SJSA1 (cell line): ENCODE measurements around the gene RPRD1A. TPM values are rescaled to one million over a fixed set of nuclear protein-coding genes. Genes with fewer than 3 reads are reported as not detected.
"Not testable (repeated sequence)": the region's sequence is repeated elsewhere in the genome, so short reads cannot be mapped to it uniquely, and the experiment has no call there.

ENCODE experiments used
- DNase-seq, 2 experiments: peaks; one replicate each; pipeline ENCODE4 v3.0.0-alpha.2; 2015 to 2020; ENCODE audit warnings: low spot score in 2 of 2, low read depth in 1 of 2
- H3K27ac ChIP-seq: fragments of 250-450 bp; sonication (Bioruptor Pico); 2 replicates; pipeline ENCODE4 v1.5.1; 2020; ENCODE audit warnings: mild to moderate bottlenecking, moderate library complexity
- H3K27me3 ChIP-seq: fragments of 250-450 bp; sonication (Bioruptor Pico); replicated peaks from 2 replicates; pipeline ENCODE4 v1.5.1; 2020; ENCODE audit warnings: mild to moderate bottlenecking, moderate library complexity
- H3K36me3 ChIP-seq: fragments of 250-450 bp; sonication (Bioruptor Pico); 2 replicates; pipeline ENCODE4 v1.5.1; 2020; ENCODE audit warnings: mild to moderate bottlenecking
- H3K4me1 ChIP-seq: fragments of 250-450 bp; sonication (Bioruptor Pico); replicated peaks from 2 replicates; pipeline ENCODE4 v1.6.1; 2021; ENCODE audit warnings: mild to moderate bottlenecking
- H3K4me3 ChIP-seq: fragments of 250-450 bp; sonication (Bioruptor Pico); 2 replicates; pipeline ENCODE4 v1.5.1; 2020; ENCODE audit warnings: mild to moderate bottlenecking
- H3K9me3 ChIP-seq: fragments of 250-450 bp; sonication (Bioruptor Pico); replicated peaks from 2 replicates; pipeline ENCODE4 v1.5.1; 2020; ENCODE audit warnings: mild to moderate bottlenecking
- total RNA-seq: library from RNA; depleted of rRNA; stranded (reverse); fragments of >200 nt; shearing (Covaris generic); gene quantifications from 2 replicates; pipeline ENCODE4 v1.2.3, GENCODE V29; 2014

The RPRD1A gene
- total RNA-seq, 1 experiment from 2014 or later: 36.6 TPM

DNA sequence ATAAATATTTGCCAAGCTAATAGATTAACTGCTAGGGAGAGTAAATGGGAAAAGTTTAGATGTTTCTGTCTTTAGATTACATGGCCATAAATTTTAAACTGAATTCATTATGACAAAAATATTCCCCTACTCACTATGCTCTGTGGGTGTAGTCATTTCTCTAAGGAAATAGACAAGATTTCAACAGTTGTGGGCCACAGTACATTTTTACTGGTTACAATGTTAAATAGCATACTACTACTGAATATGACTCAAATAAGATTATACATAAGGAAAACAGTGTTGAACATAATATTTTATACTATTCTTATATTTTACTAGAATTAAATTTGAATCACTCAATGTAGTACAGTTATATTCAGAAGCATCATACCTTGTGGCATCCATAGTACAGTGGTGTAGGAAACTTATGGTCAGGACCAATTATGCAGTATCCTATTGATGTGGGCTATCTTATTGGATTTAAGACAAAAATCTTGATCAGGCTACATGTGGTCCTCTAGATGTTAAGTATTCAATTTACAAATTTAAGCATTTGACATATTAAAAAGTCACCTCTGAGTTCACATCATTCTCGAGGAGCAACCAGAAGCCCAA lies 33.0 kb downstream of the RPRD1A start:
- Histone ChIP-seq H3K4me1 (no peaks in the 10 kb centered on the region), H3K27ac (no peak overlapping the region), H3K27me3 (no peaks in the 10 kb centered on the region), H3K9me3 (peaks cover 6% of the 10 kb centered on the region), H3K36me3 (peaks cover 28% of the 10 kb centered on the region), H3K4me3 (no peak overlapping the region)
- no peak for DNase-seq

DNA sequence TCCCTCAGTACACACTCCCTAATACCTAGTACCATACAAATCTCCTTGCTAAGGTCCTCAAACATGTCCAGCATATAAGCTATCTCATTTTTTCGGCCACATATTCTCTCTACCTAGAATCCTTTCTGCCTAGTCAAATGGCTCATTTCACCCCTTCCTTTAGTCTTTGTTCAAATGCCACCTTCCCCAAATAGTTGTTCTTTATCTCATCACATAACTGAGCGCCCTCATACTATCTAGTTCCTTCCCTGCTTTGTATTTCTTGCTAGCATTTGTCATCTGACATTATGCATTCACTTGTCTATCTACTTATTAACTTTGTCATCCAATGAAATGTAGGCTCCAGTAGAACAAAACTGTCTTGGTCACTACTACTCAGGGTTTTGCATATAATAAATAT lies 35.5 kb downstream of the RPRD1A start:
- Histone ChIP-seq H3K27ac (no peak overlapping the region), H3K27me3 (no peaks in the 10 kb centered on the region), H3K4me1 (no peaks in the 10 kb centered on the region), H3K4me3 (no peak overlapping the region), H3K36me3 (peaks cover 24% of the 10 kb centered on the region), H3K9me3 (no peaks in the 10 kb centered on the region)
- no peak for DNase-seq

DNA sequence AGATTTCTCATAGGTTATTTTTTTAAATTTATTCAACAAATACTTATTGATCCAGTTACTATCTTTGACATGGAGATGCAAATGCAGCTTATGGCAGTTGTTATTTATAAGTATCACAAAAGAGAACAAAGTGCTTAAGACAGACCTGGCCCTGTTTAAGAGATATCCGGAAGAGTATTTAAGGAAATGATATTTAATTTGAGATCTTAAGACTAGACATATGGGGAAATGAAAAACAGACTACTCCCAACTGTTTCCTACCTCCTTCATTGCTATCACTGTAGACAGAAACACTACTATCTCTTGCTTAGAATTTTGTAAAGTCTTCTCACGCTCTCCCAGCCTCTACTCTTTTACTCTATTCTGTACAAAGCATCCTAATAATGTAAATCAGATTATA lies 36.0 kb downstream of the RPRD1A start:
- Histone ChIP-seq H3K4me3 (no peak overlapping the region), H3K27ac (no peak overlapping the region), H3K4me1 (no peaks in the 10 kb centered on the region), H3K9me3 (no peaks in the 10 kb centered on the region), H3K27me3 (no peaks in the 10 kb centered on the region), H3K36me3 (peaks cover 29% of the 10 kb centered on the region)
- no peak for DNase-seq

DNA sequence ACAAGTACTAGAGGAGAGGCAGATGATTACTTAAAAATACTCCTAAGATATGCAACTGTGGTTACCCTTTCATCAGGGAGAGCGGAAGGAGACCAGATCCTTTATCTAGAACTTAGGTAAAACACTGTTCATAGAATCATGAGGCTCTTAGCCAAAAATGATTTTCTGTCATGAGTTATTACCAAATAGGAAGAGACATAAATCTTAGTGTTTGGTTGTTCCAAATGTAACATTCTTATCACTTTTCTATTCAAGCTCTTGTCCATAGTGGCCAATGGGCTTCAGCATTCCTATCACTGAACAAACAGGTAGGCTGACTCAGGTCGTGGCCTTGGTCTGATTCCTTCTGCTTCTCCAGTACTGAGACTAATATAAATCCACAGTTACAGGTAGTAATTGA lies 38.5 kb downstream of the RPRD1A start:
- H3K4me3 ChIP-seq: no peak overlapping the region
- no peak for DNase-seq
- no peaks in the 10 kb centered on the region for H3K4me1 ChIP-seq
- no peak overlapping the region for H3K27ac ChIP-seq
- peaks cover 43% of the 10 kb centered on the region for H3K36me3 ChIP-seq
- no peaks in the 10 kb centered on the region for H3K27me3 ChIP-seq
- no peaks in the 10 kb centered on the region for H3K9me3 ChIP-seq

DNA sequence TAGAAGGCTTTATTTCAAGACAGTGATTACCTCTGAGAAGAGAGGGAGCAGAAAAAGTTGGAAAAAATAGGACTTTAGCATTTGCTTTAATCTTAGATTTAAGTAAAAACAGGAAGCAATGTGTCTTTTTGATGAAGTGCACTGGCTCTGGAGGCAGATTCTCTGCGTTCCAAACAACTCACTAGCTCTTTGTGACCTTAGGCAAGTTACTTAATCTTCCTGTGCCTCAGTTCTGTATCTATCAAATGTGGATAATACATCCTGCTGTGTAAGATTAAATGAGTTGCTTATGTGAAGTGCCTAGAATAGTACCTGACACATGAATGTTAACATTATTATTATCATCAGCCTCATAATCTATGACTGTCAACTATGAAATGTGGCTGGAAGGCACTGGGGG lies 42.3 kb downstream of the RPRD1A start:
- Histone ChIP-seq H3K27me3 (no peaks in the 10 kb centered on the region), H3K4me3 (no peak overlapping the region), H3K9me3 (no peaks in the 10 kb centered on the region), H3K4me1 (no peaks in the 10 kb centered on the region), H3K36me3 (peaks cover 31% of the 10 kb centered on the region), H3K27ac (no peak overlapping the region)
- no peak for DNase-seq

DNA sequence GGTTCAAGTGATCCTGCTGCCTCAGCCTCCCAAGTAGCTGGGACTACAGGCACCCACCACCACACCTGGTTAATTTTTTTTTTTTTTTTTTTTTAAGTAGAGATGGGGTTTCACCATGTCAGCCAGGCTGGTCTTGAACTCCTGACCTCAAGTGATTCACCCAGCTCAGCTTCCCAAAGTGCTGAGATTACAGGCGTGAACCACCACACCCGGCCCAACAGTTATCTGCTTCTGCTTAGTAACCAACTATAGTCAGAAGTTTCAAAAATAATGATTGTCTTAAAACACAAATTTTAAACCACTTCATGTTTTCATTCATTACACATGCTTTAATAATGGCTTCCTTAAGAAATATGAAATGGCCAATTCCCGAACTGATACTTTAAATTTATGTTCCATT lies 43.1 kb downstream of the RPRD1A start:
- not testable (repeated sequence) for H3K27ac ChIP-seq, H3K9me3 ChIP-seq, H3K4me1 ChIP-seq, H3K4me3 ChIP-seq, H3K27me3 ChIP-seq, DNase-seq
- H3K36me3 ChIP-seq: peaks cover 29% of the 10 kb centered on the region

DNA sequence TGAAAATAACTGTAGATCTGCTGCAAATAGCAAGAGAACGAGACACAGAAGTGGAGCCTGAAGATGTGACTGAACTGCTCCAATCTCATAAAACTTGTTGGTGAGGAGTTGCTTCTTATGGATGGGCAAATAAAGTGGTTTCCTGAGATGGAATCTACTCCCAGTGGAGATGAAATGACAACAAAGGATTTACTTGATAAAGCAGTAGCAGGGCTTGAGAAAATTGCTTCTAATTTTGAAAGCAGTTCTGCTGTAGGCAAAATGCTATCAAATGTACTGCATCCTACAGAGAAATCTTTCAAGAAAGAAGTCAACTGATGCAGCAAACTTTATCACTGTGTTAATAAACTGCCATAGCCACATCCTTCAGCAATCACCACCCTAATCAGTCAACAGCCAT lies 44.0 kb downstream of the RPRD1A start:
- no peak for DNase-seq
- H3K9me3 ChIP-seq: no peaks in the 10 kb centered on the region
- no peaks in the 10 kb centered on the region for H3K4me1 ChIP-seq
- H3K27ac ChIP-seq: no peak overlapping the region
- no peak overlapping the region for H3K4me3 ChIP-seq
- no peaks in the 10 kb centered on the region for H3K27me3 ChIP-seq
- peaks cover 21% of the 10 kb centered on the region for H3K36me3 ChIP-seq

DNA sequence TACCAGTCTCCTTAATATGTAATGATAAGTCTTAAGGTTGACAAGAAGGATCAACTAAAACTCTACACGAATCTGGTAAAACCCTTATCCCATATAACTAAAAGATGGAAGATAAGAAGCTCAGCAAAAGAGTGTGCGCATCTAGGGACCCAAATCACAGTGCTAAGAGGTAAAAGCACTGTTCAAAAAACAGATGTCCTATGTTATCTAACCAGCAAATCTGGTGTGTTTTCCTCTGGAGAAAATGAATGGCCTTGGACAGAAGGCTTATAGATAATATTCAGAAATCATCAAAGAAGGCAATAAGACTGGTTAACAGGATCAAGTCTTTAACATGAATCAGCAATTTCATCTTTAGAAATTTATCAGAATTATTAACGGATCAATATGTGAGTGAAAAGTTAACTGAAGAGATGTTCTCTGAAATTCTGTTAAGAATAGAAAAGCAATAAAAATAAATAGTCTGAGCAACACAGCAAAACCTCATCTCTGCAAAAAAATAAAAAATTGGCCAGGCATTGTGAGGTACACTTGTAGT lies 47.1 kb downstream of the RPRD1A start:
- Histone ChIP-seq H3K27ac (no peak overlapping the region), H3K27me3 (no peaks in the 10 kb centered on the region), H3K4me3 (no peak overlapping the region), H3K4me1 (no peaks in the 10 kb centered on the region), H3K9me3 (no peaks in the 10 kb centered on the region), H3K36me3 (peaks cover 4% of the 10 kb centered on the region)
- DNase-seq: no peak

DNA sequence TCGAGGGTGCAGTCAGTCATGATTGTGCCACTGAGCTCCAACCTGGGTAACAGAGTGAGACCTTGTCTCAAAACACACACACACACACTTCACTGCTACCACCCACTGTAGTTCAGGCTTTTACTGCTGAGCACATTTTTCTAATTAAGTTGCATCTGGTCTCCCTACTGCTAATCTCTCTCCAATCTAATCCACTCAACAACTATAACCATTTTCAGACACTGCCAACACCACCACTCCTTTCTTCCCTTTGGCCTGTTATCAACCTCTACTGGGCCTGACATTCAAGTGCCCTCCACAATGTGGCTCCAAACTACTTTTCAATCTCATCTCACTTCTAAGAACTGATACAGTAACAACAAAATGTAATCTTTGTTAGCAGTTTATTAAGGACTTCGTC lies 50.1 kb downstream of the RPRD1A start:
- no peaks in the 10 kb centered on the region for H3K36me3 ChIP-seq
- no peak for DNase-seq
- no peak overlapping the region for H3K27ac ChIP-seq

DNA sequence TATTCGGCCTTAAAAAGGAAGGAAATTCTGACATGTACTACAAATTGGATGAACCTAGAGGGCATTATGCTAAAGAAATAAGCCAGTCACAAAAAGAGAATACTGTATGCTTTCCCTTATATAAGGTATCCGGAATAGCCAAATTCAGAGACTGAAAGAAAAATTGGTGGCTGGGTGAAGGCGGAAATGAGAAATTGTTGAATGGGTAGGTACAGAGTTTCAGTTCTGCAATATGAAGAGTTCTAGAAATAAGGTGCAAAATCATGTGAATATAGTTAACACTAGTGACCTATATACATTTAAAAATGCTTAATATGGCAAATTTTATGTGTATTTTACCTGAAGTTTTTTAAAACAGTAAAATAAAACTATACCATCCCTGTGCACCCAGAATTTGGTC lies 51.7 kb downstream of the RPRD1A start:
- DNase-seq: no peak
- no peak overlapping the region for H3K4me3 ChIP-seq
- H3K27me3 ChIP-seq: no peaks in the 10 kb centered on the region
- H3K36me3 ChIP-seq: no peaks in the 10 kb centered on the region
- no peak overlapping the region for H3K27ac ChIP-seq
- no peaks in the 10 kb centered on the region for H3K4me1 ChIP-seq
- H3K9me3 ChIP-seq: no peaks in the 10 kb centered on the region

More for the DNA sequence above, 50.1 kb downstream of the RPRD1A start:
- Histone ChIP-seq H3K27me3 (no peaks in the 10 kb centered on the region), H3K9me3 (no peaks in the 10 kb centered on the region), H3K4me1 (no peaks in the 10 kb centered on the region), H3K4me3 (no peak overlapping the region)

DNA sequence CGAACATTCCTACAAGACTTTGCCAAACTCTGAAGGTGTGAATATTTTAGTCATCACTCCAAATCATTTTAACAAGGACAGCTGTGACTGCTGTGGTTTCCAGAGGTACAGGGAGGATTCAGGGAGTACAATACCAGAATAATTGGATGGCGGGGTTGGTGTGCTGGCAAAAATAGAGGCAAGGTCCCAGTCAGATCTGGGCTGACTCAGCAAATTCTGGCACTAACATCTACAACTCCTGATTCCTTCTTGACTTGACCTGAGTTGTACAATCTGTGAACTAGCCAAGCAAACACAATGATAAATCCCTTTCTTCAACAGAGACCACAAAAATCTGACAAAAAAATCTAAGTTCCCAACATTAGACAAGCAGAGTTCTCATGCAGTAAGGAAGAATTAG lies 54.5 kb downstream of the RPRD1A start:
- Histone ChIP-seq H3K4me3 (no peak overlapping the region), H3K27me3 (no peaks in the 10 kb centered on the region), H3K27ac (no peak overlapping the region), H3K36me3 (no peaks in the 10 kb centered on the region), H3K4me1 (no peaks in the 10 kb centered on the region), H3K9me3 (no peaks in the 10 kb centered on the region)
- DNase-seq: no peak

DNA sequence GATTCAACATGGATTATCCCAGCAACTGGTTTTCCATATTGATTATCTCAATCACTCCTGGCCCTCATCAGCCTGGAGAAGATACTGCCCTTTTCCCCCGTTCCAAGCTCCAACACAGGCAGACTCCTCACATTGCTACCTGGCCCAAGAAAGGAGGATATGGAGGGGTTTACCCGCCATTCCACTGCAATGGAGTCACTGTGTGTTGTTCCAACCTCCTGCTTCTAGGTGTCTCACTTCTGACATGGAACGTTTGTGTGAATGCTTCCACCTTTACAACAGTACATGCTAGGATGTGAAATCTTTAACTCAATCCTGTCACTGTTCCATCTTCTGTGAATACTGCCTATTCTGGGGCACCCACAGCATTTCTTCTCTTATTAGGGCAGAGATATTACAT lies 58.1 kb downstream of the RPRD1A start:
- no peaks in the 10 kb centered on the region for H3K36me3 ChIP-seq
- H3K4me3 ChIP-seq: no peak overlapping the region
- H3K4me1 ChIP-seq: no peaks in the 10 kb centered on the region
- H3K27ac ChIP-seq: no peak overlapping the region
- no peak for DNase-seq
- no peaks in the 10 kb centered on the region for H3K27me3 ChIP-seq
- H3K9me3 ChIP-seq: no peaks in the 10 kb centered on the region

DNA sequence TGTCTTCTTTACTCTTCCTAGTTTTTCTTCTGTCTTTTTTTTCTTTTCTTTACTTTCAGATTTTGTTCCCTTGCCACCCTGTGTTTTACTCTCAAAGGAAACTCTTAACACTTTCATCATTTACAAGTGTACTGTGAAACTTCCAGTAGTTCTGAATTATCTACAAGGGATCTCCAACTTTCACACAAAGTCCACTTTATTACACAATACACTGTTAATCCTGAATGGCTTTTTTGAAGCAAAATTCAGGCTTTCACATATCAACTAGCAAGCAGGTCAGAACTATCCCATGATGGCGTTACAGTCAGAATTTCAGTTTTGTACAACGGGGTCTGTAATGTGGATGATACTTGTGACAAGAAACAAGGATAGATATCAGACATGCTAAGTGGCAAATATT lies 60.4 kb downstream of the RPRD1A start:
- H3K4me1 ChIP-seq: no peaks in the 10 kb centered on the region
- no peaks in the 10 kb centered on the region for H3K9me3 ChIP-seq
- no peaks in the 10 kb centered on the region for H3K36me3 ChIP-seq
- DNase-seq: no peak
- no peaks in the 10 kb centered on the region for H3K27me3 ChIP-seq
- H3K27ac ChIP-seq: no peak overlapping the region
- no peak overlapping the region for H3K4me3 ChIP-seq

DNA sequence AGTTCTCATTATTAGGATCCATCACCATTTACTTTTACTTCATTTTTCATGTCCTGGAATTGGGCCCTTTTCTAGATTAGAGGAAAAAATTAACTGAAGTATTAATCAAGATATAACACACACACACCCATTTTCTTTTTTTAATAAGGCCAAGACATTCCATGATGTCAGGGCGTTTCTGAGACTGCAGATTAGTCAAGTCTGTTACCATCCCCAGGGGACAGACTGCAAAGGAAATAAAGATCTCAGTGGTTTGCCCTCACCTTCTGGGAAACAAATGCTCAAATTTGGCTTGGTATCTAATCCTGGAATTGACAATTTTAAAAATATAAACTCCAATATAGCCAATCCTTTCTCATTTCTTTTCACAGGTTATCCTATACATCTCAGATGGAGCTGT lies 67.4 kb downstream of the RPRD1A start:
- Histone ChIP-seq H3K4me3 (no peak overlapping the region), H3K27ac (no peak overlapping the region), H3K9me3 (no peaks in the 10 kb centered on the region), H3K36me3 (no peaks in the 10 kb centered on the region), H3K4me1 (no peaks in the 10 kb centered on the region), H3K27me3 (no peaks in the 10 kb centered on the region)
- DNase-seq: no peak

DNA sequence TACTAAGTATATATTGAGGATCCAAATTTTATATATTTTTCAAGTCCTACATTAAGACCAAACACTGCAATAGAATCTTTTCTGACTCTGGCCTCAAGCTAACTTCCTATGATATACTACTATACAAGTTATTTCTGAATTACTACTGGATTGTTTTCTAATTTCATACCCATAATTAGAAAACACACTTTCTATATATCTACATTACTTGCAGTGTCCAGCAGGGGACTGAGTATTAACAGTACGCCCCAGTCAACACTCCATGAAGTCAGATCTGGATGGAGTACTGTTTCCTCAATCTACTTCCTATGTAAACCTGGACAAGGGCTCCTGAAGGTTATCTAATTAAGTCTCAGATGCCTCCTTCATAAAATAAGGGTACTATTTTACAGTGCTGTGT lies 68.4 kb downstream of the RPRD1A start:
- Histone ChIP-seq H3K27me3 (no peaks in the 10 kb centered on the region), H3K36me3 (no peaks in the 10 kb centered on the region), H3K4me1 (no peaks in the 10 kb centered on the region), H3K27ac (no peak overlapping the region), H3K9me3 (no peaks in the 10 kb centered on the region), H3K4me3 (no peak overlapping the region)
- DNase-seq: no peak
